HFF-Myc (cell line): ENCODE data around the gene EDRF1.

Experiments
- DNase-seq: peaks from one replicate; pipeline ENCODE4 v3.0.0-alpha.2; 2011; ENCODE audit warnings: low read depth; ENCODE audit errors: extremely low read depth
- H3K4me3 ChIP-seq: replicated peaks from 2 replicates; pipeline ENCODE4 v1.5.1; 2011; ENCODE audit warnings: low read depth, mild to moderate bottlenecking, control low read depth, low read length
- TF ChIP-seq, protein P1 (sequence below): IDR thresholded peaks from 2 replicates; pipeline ENCODE4 v1.5.1; 2012; ENCODE audit warnings: mild to moderate bottlenecking, low read depth, low read length, control low read depth; ENCODE audit errors: missing control alignments

The EDRF1 gene

DNA sequence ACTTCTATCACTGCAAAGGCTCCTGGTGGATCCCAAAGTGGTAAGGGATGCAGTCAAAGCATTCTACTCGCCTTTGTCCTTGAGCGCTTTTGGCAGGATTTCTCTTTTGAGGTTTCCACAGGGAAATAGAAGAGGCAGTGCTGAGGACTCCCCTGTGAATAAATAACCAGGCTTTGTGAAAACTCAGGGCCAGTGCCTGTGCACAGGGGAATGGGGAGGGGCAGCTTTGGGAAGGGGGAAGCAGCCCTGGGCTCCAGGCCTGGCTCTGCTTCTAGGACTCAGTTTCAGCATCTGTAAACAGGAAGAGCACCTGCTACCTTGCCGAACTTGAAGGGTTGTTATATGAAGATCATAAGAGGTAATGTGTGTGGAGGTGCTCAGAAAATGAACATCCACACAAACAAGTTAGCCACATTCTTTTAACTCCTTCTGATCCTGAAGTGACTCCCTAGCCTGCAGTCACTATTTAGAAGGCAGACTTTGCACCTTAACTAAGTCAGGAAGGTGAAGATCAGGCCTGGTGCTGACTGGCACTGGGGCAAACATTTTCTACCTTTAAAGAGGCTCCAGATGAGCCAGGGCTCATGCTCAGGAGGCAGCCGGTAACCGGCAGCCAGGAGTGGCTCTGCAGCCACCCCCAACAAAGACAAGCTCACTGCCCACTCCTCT, 78.6 kb downstream of the EDRF1 start:
- TF ChIP-seq, protein P1, sequence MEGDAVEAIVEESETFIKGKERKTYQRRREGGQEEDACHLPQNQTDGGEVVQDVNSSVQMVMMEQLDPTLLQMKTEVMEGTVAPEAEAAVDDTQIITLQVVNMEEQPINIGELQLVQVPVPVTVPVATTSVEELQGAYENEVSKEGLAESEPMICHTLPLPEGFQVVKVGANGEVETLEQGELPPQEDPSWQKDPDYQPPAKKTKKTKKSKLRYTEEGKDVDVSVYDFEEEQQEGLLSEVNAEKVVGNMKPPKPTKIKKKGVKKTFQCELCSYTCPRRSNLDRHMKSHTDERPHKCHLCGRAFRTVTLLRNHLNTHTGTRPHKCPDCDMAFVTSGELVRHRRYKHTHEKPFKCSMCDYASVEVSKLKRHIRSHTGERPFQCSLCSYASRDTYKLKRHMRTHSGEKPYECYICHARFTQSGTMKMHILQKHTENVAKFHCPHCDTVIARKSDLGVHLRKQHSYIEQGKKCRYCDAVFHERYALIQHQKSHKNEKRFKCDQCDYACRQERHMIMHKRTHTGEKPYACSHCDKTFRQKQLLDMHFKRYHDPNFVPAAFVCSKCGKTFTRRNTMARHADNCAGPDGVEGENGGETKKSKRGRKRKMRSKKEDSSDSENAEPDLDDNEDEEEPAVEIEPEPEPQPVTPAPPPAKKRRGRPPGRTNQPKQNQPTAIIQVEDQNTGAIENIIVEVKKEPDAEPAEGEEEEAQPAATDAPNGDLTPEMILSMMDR = no peak
- DNase-seq = no peak
- H3K4me3 ChIP-seq = no peak overlapping the region

DNA sequence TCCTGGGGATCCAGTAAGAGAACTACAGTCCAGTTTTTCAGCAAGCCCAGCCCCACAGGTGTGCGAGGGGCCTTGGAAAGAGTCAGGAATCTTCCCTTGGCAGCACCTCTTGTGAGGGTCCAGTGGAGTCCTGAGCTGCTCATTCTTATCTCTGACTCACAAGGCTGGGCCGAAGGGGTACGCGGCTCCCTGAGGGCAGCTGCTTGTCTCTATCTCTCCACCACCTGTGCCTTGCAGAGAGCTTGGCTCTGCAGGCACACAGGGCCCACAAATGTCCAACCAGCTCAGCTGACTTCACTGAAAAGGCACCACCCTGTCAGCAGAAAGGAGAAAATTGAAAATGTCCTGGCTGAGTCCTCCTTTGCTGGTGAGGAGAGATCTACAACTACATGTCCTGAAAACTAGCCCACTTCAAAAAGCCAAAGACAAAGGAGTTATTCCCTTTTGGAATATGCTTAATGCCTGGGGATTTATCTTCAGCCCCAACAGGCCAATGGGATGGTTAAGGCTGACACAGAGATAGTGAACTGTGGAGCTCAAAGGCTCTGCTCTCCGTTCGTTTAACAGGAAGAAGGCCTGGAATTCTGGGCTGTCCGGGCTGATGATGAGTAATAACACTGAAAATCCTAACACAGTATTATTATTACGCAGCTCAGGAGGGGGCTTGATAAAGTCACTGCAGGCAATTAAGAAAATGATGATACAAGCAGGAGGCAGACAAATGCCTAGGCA, 80.1 kb downstream of the EDRF1 start:
- H3K4me3 ChIP-seq = no peak overlapping the region
- TF ChIP-seq, protein P1 = no peak
- no peak for DNase-seq

DNA sequence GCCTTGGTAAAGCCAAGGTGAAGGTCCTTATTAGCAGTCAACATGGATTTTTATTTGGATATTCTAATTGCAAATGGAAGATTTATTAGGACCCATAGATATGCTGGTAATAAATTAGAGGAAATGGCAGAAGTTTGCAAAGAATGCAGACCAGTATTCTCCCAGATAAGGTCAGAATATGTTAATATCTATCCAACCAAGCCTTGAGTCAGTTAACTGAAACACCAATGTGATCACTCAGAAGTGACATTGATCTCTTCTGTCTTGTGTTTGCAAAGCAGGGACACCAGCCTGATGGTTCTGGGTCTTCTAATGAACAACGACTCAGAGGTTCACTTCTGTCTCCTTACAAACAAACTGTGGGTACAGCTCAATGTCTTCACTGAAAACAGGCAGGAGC, 82.1 kb downstream of the EDRF1 start:
- TF ChIP-seq, protein P1 = no peak
- no peak overlapping the region for H3K4me3 ChIP-seq
- DNase-seq = no peak

DNA sequence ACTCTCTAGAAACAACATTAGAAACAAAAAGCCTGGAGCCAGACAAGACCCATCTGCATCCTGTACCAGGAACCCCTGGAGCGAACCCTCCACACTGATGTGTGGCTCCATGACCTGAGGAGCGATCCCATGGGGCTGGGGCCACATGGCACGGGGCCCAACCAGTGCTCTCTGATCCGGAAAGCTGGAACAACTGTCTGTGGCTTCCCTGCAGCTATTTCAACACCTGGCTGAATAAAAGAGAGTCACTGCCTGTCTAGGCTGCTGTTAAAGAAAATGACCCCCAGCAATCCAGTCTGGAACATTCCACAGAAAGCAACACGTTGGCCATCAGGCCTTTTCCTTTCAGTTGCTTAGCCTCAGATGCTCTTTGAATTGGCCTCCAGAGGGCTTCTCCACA, 82.6 kb downstream of the EDRF1 start:
- TF ChIP-seq, protein P1 = no peak
- no peak for DNase-seq

DNA sequence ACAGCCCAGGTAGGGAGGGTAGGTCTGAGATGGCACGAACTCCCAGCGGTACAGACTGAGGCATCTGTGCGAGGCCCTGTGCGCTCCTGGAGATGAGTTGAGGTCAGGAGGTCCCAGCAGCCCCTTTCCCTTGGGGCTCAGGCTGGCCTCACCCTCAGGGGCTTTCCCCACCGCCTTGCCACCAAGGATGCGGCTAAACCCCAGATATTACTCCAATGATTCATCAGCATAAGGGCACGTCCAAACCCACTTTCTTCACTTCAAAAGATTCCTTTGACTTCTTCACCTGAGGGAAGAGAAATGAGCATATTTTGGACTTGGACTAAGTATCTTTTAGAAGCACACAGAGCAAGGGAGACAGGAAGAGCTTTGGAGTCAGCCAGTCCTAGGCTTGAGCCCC, 83.2 kb downstream of the EDRF1 start:
- H3K4me3 ChIP-seq = no peak overlapping the region
- no peak for DNase-seq
- TF ChIP-seq, protein P1 = no peak

More for the DNA sequence above, 82.6 kb downstream of the EDRF1 start:
- no peak overlapping the region for H3K4me3 ChIP-seq

DNA sequence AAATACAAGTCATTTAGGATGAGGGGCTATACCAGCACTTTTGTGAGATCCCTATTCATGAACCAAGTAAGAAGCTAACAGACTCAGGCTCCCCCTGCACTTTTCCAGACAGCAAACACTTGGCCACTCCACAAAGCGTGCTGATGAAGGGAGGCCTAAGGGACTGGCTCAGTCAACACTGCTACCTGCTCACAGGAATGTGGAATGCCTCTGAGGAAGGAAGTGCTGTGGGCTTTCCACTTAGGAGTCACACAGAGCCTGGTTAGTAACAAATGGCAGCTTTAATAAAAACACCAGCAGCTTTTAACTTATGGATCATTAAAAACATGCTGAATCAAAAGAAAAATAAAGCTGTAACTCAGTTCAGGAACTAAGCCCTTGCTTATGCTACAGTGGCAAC, 88.5 kb downstream of the EDRF1 start:
- TF ChIP-seq, protein P1 = no peak
- no peak overlapping the region for H3K4me3 ChIP-seq
- DNase-seq = no peak
